Left renal pelvis (tissue), 4 donors: Measurements from ENCODE around the gene ARPC4. TPM values are rescaled to one million over a fixed set of nuclear protein-coding genes. Genes with fewer than 3 reads are reported as not detected.

ENCODE experiments used
- DNase-seq, 4 donors: peaks; one replicate each; pipeline ENCODE4 v3.0.0-alpha.2; 2013; ENCODE audit warnings: low read depth in 4 of 4, low spot score in 3 of 4
- polyA plus RNA-seq, 4 donors: library from polyadenylated mRNA; unstranded; fragments of 120-200 nt; gene quantifications; one replicate each; pipeline ENCODE4 v1.2.1, GENCODE V29; 2013; ENCODE audit not compliant: insufficient read length in 4 of 4

The ARPC4 gene
- polyA plus RNA-seq, result 100 to 1,000 TPM; 103 to 150 (median 131) TPM

GRCh38 chr3:9792405-9793160 lies at the start of gene ARPC4, which contains the start of gene TADA3:
Gene ARPC4, plus strand, starts transcription at chr3:9793082. Its CDS starts 40 bp downstream, at chr3:9793122.
Gene TADA3, minus strand, starts transcription at chr3:9792473. Its CDS starts 1,007 bp downstream, at chr3:9791466.
- peak; percentile 90 to 97 (median 92) for DNase-seq

- DNase-seq, result no peak
Measured at GRCh38 chr3:9743548-9743947, 49.3 kb upstream of the ARPC4 start.

GRCh38 chr3:9744162-9744561 lies 48.7 kb upstream of the ARPC4 start:
- DNase-seq, result no peak

GRCh38 chr3:9745521-9745920 lies 47.4 kb upstream of the ARPC4 start:
- DNase-seq, result no peak

GRCh38 chr3:9746330-9746729 lies 46.6 kb upstream of the ARPC4 start:
- no peak for DNase-seq

- DNase-seq, result no peak
Measured at GRCh38 chr3:9747267-9747666, 45.6 kb upstream of the ARPC4 start.

- DNase-seq, result no peak
Measured at GRCh38 chr3:9748031-9748430, 44.9 kb upstream of the ARPC4 start.

GRCh38 chr3:9749296-9749644 lies 43.6 kb upstream of the ARPC4 start:
- DNase-seq, result no peak

- DNase-seq, result peak; percentile 93 to 97 (median 95)
Measured at GRCh38 chr3:9749645-9750555, 43.0 kb upstream of the ARPC4 start, which contains the start of gene OGG1. Gene OGG1, plus strand, starts transcription at chr3:9749952. Its CDS starts 335 bp downstream, at chr3:9750287.

GRCh38 chr3:9750556-9751411 lies 42.1 kb upstream of the ARPC4 start:
- no peak for DNase-seq

- DNase-seq, result no peak
Measured at GRCh38 chr3:9754678-9755077, 38.2 kb upstream of the ARPC4 start.

GRCh38 chr3:9757427-9757826 lies 35.5 kb upstream of the ARPC4 start:
- no peak for DNase-seq

- DNase-seq, result no peak
Measured at GRCh38 chr3:9760779-9761505, 31.9 kb upstream of the ARPC4 start.

GRCh38 chr3:9761919-9762318 lies 31.0 kb upstream of the ARPC4 start:
- DNase-seq, result no peak

GRCh38 chr3:9762871-9763270 lies 30.0 kb upstream of the ARPC4 start:
- DNase-seq, result no peak

- no peak for DNase-seq
Measured at GRCh38 chr3:9765865-9766264, 27.0 kb upstream of the ARPC4 start.

- no peak for DNase-seq
Measured at GRCh38 chr3:9767418-9767817, 25.5 kb upstream of the ARPC4 start.

GRCh38 chr3:9768141-9768775 lies 24.6 kb upstream of the ARPC4 start:
- DNase-seq, result no peak

- no peak for DNase-seq
Measured at GRCh38 chr3:9769012-9769411, 23.9 kb upstream of the ARPC4 start.
